Hippocampal formation (tissue), 2 donors: Measurements from ENCODE around the gene TTC33.

ENCODE experiments used
- DNase-seq, 2 donors: peaks; one replicate each; lab custom pipeline; 2025; lab: John Stamatoyannopoulos, UW

Gene TTC33

GRCh38 chr5:40518485-40518917 lies 237.3 kb downstream of the TTC33 start:
- DNase-seq: no peak

GRCh38 chr5:40515476-40515875 lies 240.3 kb downstream of the TTC33 start:
- DNase-seq: no peak

- no peak for DNase-seq
Measured at GRCh38 chr5:40514976-40515375, 240.8 kb downstream of the TTC33 start.

- no peak for DNase-seq
Measured at GRCh38 chr5:40511801-40512200, 244.0 kb downstream of the TTC33 start.

- DNase-seq: no peak
Measured at GRCh38 chr5:40507095-40507494, 248.7 kb downstream of the TTC33 start.

DNA sequence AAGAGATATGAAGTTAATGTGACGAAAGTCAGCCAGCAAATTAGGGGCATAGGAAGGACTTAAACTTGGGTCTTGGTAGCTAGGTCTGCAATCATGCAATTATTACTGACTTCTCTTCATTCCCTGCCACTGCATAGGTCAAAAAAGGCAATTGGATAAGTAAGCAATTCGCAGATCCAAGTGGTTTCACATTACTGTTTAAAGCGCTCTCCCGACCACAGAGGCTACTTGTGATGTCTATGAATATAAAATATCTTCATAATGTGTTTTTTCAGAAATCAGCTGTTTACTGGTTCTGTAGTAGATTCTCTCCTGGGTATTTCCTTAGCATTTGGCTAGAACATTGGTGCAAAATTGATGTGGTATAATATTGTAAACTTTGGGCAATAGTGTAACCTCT lies 250.7 kb downstream of the TTC33 start:
- no peak for DNase-seq

DNA sequence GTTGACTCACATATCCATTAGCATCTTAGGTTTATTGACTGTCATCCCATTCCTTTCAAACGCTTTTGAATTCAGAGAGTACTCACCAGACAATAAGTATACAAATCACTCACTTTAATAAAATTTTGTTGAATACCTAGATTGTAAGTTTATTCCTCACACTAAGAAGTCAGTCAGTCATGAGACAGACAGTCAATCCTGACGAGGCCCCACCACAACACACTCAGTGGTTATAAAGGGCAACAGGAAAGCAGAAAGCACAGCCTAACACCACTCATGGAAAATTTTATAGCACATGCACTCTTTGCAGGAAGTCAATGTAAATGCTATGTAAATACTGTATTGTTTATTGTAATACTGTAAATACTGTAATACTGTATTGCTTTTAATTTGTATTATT lies 252.3 kb downstream of the TTC33 start:
- DNase-seq: no peak

DNA sequence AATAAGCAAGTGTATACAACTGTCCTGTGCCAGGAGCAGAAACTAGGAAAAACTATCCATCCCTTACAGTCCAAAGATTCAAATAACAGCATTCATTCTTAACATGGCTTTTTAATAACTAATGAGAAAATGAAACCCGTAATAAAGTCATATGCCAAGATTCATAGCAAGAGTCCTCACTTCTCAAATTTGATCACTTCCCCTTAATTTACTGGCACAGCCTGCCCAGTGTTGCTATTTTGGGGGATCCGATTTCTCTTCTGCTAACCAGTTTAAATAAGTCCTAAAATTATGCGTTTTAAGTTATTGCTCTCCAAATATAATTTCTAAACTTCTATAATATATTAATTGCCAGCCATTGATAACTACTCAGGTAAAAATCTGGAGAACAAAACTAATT lies 253.0 kb downstream of the TTC33 start:
- no peak for DNase-seq

DNA sequence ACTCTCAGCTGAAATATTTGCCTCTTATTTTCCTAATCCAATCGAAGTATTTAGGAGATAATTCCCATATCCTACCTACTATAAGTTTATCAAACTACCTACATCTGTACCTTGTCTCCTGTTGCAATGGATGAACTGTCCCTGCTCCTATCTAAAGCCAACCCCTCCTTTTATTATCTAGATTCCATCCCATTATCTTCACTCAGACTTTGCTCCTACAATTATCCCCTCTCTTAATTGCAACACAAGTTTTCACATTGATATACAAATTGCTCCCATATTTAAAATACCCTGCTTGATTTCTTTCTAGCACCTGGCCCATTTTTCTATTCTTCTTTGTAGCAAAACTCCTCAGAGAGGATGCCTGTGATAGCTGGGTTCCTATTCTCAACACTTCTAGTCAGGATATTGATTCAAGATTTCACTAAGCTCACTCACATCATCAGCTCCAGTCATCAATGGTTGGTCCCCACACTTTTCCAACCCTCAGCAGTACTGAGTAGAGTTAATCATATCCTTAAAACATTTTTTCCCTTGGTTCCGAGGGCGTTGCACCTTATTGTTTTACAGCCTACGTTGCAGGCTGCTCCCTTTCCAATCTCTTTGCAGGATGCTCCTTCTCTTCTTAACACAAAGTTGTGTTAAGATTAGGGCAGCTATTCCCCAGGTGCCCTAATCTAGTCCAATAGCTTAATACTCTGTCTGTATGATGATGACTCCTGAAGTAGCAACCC lies 253.9 kb downstream of the TTC33 start:
- DNase-seq: no peak

- DNase-seq: no peak
Measured at GRCh38 chr5:40499518-40500273, 256.1 kb downstream of the TTC33 start.

DNA sequence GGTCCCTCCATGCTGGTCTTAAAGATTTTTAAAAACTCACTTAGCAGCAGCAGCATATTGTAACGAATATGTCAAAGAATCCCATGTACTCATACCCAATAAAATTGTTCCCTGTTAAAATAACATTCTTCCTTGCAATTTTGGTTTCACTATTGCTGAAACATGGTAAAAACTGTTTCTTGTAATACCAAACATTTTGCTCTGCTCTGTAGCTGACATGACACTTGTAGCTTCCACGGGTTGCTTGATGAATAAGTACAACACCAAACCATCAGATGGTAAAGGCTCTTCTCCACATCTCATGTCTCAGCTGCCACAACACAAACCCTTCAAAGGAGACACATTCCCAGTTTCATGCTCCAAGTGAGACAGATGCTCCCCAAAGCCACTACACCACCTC lies 256.8 kb downstream of the TTC33 start:
- no peak for DNase-seq

- no peak for DNase-seq
Measured at GRCh38 chr5:40497573-40497972, 258.2 kb downstream of the TTC33 start.

GRCh38 chr5:40495237-40495635 lies 260.5 kb downstream of the TTC33 start:
- no peak for DNase-seq

GRCh38 chr5:40494631-40495236 lies 261.0 kb downstream of the TTC33 start:
- no peak for DNase-seq

- DNase-seq: no peak
Measured at GRCh38 chr5:40492056-40492455, 263.7 kb downstream of the TTC33 start.

GRCh38 chr5:40491644-40492043 lies 264.1 kb downstream of the TTC33 start:
- no peak for DNase-seq

GRCh38 chr5:40490464-40491111 lies 265.2 kb downstream of the TTC33 start:
- DNase-seq: no peak

GRCh38 chr5:40489421-40489820 lies 266.3 kb downstream of the TTC33 start:
- no peak for DNase-seq

GRCh38 chr5:40486437-40487275 lies 269.1 kb downstream of the TTC33 start:
- DNase-seq: no peak

DNA sequence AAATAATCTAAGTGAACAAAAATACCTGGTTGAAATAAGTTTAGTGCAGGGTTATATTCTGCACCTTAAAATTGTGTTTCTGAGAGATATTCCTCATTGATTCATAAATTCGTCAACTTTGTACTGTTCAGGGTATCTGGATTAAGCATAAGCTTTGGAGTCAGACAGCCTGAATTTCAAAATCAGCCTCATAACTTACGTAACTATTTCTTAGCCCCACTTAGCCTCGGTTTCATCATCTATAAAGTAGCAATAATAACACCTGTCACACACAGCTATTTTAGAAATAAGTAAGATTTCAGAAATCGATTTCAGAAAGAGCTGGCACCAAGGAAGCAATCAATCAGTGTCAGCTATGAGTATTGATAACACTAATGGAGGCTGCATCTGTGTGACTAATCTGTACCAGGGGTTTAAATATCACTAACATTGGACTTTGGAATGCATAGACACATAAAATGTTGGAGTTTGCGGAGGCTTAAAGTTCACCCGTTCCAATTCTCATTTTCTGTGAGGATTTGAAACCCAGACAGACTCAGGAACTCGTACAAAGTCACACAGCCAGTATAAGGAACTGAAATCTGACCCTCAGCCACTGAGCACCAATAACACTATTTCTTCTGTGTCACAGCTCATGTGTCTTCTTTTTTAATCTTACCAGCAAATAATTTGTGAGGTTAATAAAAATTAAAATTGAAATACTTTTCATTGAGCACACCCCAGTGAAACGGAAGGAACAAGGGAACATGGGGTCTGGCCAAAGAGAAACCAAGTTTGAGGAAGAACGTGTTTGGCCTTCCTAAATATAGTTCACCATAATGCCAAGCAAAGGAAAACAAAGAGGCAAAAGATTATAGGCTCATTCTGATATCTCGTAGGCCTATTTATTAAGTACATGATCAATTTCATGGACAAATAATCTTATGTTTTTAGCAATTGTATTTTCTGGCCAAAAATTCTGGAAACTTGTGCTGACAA lies 270.5 kb downstream of the TTC33 start:
- no peak for DNase-seq
